H1 (cell line): ENCODE measurements around the gene HSP90B1. TPM values are rescaled to one million over a fixed set of nuclear protein-coding genes. Genes with fewer than 3 reads are reported as not detected.

ENCODE experiments used
- CBX5 ChIP-seq: fragments of 300-800, 300-1000 bp; sonication (generic); IDR thresholded peaks from 2 replicates; pipeline ENCODE4 v1.7.1; 2016; ENCODE audit warnings: antibody characterized with exemption, low read length, low read depth
- RNF2 ChIP-seq: fragments of 200-900, 300-1000 bp; sonication (generic); IDR thresholded peaks from 2 replicates; pipeline ENCODE4 v1.7.1; 2016; ENCODE audit warnings: borderline replicate concordance, low read depth, mild to moderate bottlenecking, antibody characterized with exemption, low read length; ENCODE audit not compliant: poor library complexity, severe bottlenecking; ENCODE audit errors: missing control alignments
- SAP30 ChIP-seq: fragments of 300-600 bp; sonication (generic); IDR thresholded peaks from 2 replicates; pipeline ENCODE4 v1.7.1; 2012; ENCODE audit warnings: low read length, moderate library complexity, mild to moderate bottlenecking, inconsistent platforms; ENCODE audit not compliant: insufficient read depth, insufficient replicate concordance
- ZNF274 ChIP-seq: IDR thresholded peaks from 2 replicates; pipeline ENCODE4 v1.7.0; 2012; ENCODE audit warnings: low read length, borderline replicate concordance; ENCODE audit errors: extremely low read depth
- polyA plus RNA-seq, 7 experiments: library from polyadenylated mRNA; depleted of rRNA in 3 of 7; stranded (reverse) in 5 of 7; unstranded in 2 of 7; fragments of >200 nt in 5 of 7; fragments of 200-250 nt in 2 of 7; gene quantifications; 1 replicate in 5 of 7; 2 replicates in 1 of 7; 4 replicates in 1 of 7; pipeline versions ENCODE4 v1.2.1 to v1.2.3, GENCODE V29; 2011 to 2013; ENCODE audit warnings: missing spikeins in 2 of 7, mixed read lengths in 2 of 7
- total RNA-seq: library from RNA; stranded (reverse); fragmentation: NEBNext Ultra II Directional; extraction: Animal tissue kit (Norgen Biotek cat#: 25700); gene quantifications from 2 replicates; pipeline ENCODE4 v1.2.1, GENCODE V29; 2021

HSP90B1 gene
- total and polyA plus RNA-seq, 2 of the 8 experiments (the other 6 are each of a cell fraction or from before 2014, with no cell fraction given) = 161 to 847 TPM

- TF ChIP-seq ZNF274 (no peak), SAP30 (no peak), CBX5 (no peak), RNF2 (no peak)
These were observed 67.2 kb downstream of the HSP90B1 start (continued) for GRCh38 chr12:103997286-103997900.

Other genes starting within 250 kb of the HSP90B1 start
- gene NT5DC3, start 89.2 kb upstream of the HSP90B1 start, total RNA-seq = 11.9 and 14.8 TPM in 2 replicates
- 4.1 and 5.4 TPM in 2 replicates for gene NT5DC3, start 89.2 kb upstream of the HSP90B1 start, polyA plus RNA-seq (2011; rRNA removed)
- gene TDG, start 35.5 kb downstream of the HSP90B1 start, total RNA-seq = 47.8 and 49.0 TPM in 2 replicates
- gene TDG, start 35.5 kb downstream of the HSP90B1 start, polyA plus RNA-seq (2011; rRNA removed) = 13.7 and 22.7 TPM in 2 replicates
- gene GLT8D2, start 119.8 kb downstream of the HSP90B1 start, total RNA-seq = 5.7 and 6.8 TPM in 2 replicates
- 5.0 and 9.8 TPM in 2 replicates for gene GLT8D2, start 119.8 kb downstream of the HSP90B1 start, polyA plus RNA-seq (2011; rRNA removed)
- 1.8 and 2.5 TPM in 2 replicates for gene HCFC2, start 134.1 kb downstream of the HSP90B1 start, total RNA-seq
- 0.46 and 0.62 TPM in 2 replicates for gene HCFC2, start 134.1 kb downstream of the HSP90B1 start, polyA plus RNA-seq (2011; rRNA removed)
- gene NFYB, start 207.8 kb downstream of the HSP90B1 start, total RNA-seq = 42.2 and 43.5 TPM in 2 replicates
- 12.4 and 29.1 TPM in 2 replicates for gene NFYB, start 207.8 kb downstream of the HSP90B1 start, polyA plus RNA-seq (2011; rRNA removed)